Spinal cord (tissue), 10 donors: ENCODE measurements around the gene PTPRG. TPM values are rescaled to one million over a fixed set of nuclear protein-coding genes. Genes with fewer than 3 reads are reported as not detected.
A peak's percentile ranks its signal among the peaks of the same experiment; 100 is the strongest.

ENCODE experiments used
- DNase-seq, 6 donors: peaks; one replicate each; pipeline versions ENCODE4 v3.0.0 to v3.0.0-alpha.2; 2013 to 2015; ENCODE audit warnings: low spot score in 6 of 6, low read depth in 4 of 6
- H3K27ac ChIP-seq: one replicate; pipeline ENCODE4 v1.5.1; 2013; ENCODE audit warnings: low read depth, low read length, control low read depth
- H3K27me3 ChIP-seq: one replicate; pipeline ENCODE4 v1.6.1; 2013; ENCODE audit warnings: low read length; ENCODE audit not compliant: control insufficient read depth, insufficient read depth
- H3K36me3 ChIP-seq: one replicate; pipeline ENCODE4 v1.6.1; 2013; ENCODE audit warnings: low read length; ENCODE audit not compliant: control insufficient read depth, insufficient read depth
- H3K4me1 ChIP-seq: one replicate; pipeline ENCODE4 v1.6.1; 2013; ENCODE audit warnings: low read length; ENCODE audit not compliant: control insufficient read depth, insufficient read depth
- H3K4me3 ChIP-seq: one replicate; pipeline ENCODE4 v1.5.1; 2013; ENCODE audit warnings: low read depth, low read length, control low read depth
- H3K9me3 ChIP-seq: one replicate; pipeline ENCODE4 v1.6.1; 2013; ENCODE audit warnings: low read length; ENCODE audit not compliant: control insufficient read depth, insufficient read depth
- WGBS: methylation state at CpG from one replicate; pipeline ENCODE4 v1.1.5; 2013; ENCODE audit warnings: missing lambda C conversion rate; ENCODE audit not compliant: insufficient coverage; 5-methylcytosine and 5-hydroxymethylcytosine counted together
- polyA plus RNA-seq, 2 donors: library from polyadenylated mRNA; unstranded; fragments of 120-200 nt; gene quantifications; one replicate each; pipeline ENCODE4 v1.2.1, GENCODE V29; 2013; ENCODE audit not compliant: insufficient read length in 2 of 2
- total RNA-seq, 2 donors: library from RNA; depleted of rRNA in 1 of 2; stranded (reverse); fragments of 120-200 nt in 1 of 2; fragments of >200 nt in 1 of 2; gene quantifications; one replicate each; pipeline versions ENCODE4 v1.2.3 to v1.2.4, GENCODE V29; 2013 to 2014
- donor health status: healthy.

Gene PTPRG
- total and polyA plus RNA-seq, 4 donors: 29.2 to 106 (median 60.2) TPM

- H3K4me3 ChIP-seq: no peak overlapping the region
- 8% methylated on average over 3 of the region's 5 CpGs for WGBS
- peak; percentile 62 to 96 (median 83) for DNase-seq
Measured at GRCh38 chr3:62229211-62229610, 667.8 kb downstream of the PTPRG start.

GRCh38 chr3:62229908-62230307 is 668.5 kb downstream of the PTPRG start:
- H3K4me3 ChIP-seq: no peak overlapping the region
- peaks cover 4% of the 10 kb centered on the region for H3K4me1 ChIP-seq
- peak overlapping the region; percentile 45 for H3K27ac ChIP-seq
- no peaks in the 10 kb centered on the region for H3K9me3 ChIP-seq
- DNase-seq: peak in 2 of 6 donors; percentile 48 to 72
- no peaks in the 10 kb centered on the region for H3K27me3 ChIP-seq
- no peaks in the 10 kb centered on the region for H3K36me3 ChIP-seq
- no CpG with 5 or more reads among the region's 1 CpG for WGBS

More at GRCh38 chr3:62229211-62229610, 667.8 kb downstream of the PTPRG start:
- H3K36me3 ChIP-seq: no peaks in the 10 kb centered on the region
- H3K27me3 ChIP-seq: no peaks in the 10 kb centered on the region
- no peaks in the 10 kb centered on the region for H3K9me3 ChIP-seq
- H3K4me1 ChIP-seq: peaks cover 4% of the 10 kb centered on the region
- H3K27ac ChIP-seq: peak overlapping the region; percentile 60

GRCh38 chr3:62233065-62233464 is 671.7 kb downstream of the PTPRG start:
- Histone ChIP-seq H3K36me3 (no peaks in the 10 kb centered on the region), H3K9me3 (no peaks in the 10 kb centered on the region), H3K27me3 (no peaks in the 10 kb centered on the region), H3K4me1 (peaks cover 4% of the 10 kb centered on the region), H3K27ac (no peak overlapping the region), H3K4me3 (no peak overlapping the region)
- DNase-seq: no peak
- 87% methylated on average over 6 of the region's 6 CpGs for WGBS

- 40% methylated on average over 1 of the region's 4 CpGs for WGBS
- H3K4me1 ChIP-seq: peaks cover 2% of the 10 kb centered on the region
- no peaks in the 10 kb centered on the region for H3K27me3 ChIP-seq
- H3K4me3 ChIP-seq: no peak overlapping the region
- no peak overlapping the region for H3K27ac ChIP-seq
- no peaks in the 10 kb centered on the region for H3K9me3 ChIP-seq
- H3K36me3 ChIP-seq: no peaks in the 10 kb centered on the region
- DNase-seq: peak in 1 of 6 donors; percentile 36
Measured at GRCh38 chr3:62236016-62236415, 674.6 kb downstream of the PTPRG start.

- Histone ChIP-seq H3K27me3 (no peaks in the 10 kb centered on the region), H3K9me3 (no peaks in the 10 kb centered on the region), H3K36me3 (no peaks in the 10 kb centered on the region), H3K4me3 (no peak overlapping the region), H3K27ac (no peak overlapping the region), H3K4me1 (peaks cover 2% of the 10 kb centered on the region)
- DNase-seq: peak in 2 of 6 donors; percentile 30 to 55
- 40% methylated on average over 2 of the region's 5 CpGs for WGBS
Measured at GRCh38 chr3:62237286-62237948, 676.0 kb downstream of the PTPRG start.

- H3K9me3 ChIP-seq: no peaks in the 10 kb centered on the region
- no peaks in the 10 kb centered on the region for H3K36me3 ChIP-seq
- no peak overlapping the region for H3K27ac ChIP-seq
- DNase-seq: no peak
- H3K4me1 ChIP-seq: peaks cover 7% of the 10 kb centered on the region
- WGBS: no CpG with 5 or more reads among the region's 5 CpGs
- H3K27me3 ChIP-seq: no peaks in the 10 kb centered on the region
- no peak overlapping the region for H3K4me3 ChIP-seq
Measured at GRCh38 chr3:62238003-62238402, 676.6 kb downstream of the PTPRG start.

GRCh38 chr3:62238431-62238830 is 677.1 kb downstream of the PTPRG start:
- H3K9me3 ChIP-seq: no peaks in the 10 kb centered on the region
- H3K27ac ChIP-seq: no peak overlapping the region
- no peaks in the 10 kb centered on the region for H3K36me3 ChIP-seq
- no peaks in the 10 kb centered on the region for H3K27me3 ChIP-seq
- H3K4me1 ChIP-seq: peaks cover 9% of the 10 kb centered on the region
- DNase-seq: no peak
- H3K4me3 ChIP-seq: no peak overlapping the region

- no peaks in the 10 kb centered on the region for H3K9me3 ChIP-seq
- H3K27ac ChIP-seq: no peak overlapping the region
- 49% methylated on average over 3 of the region's 4 CpGs for WGBS
- H3K27me3 ChIP-seq: no peaks in the 10 kb centered on the region
- H3K4me3 ChIP-seq: no peak overlapping the region
- no peaks in the 10 kb centered on the region for H3K36me3 ChIP-seq
- peak in 2 of 6 donors; percentile 43 to 84 for DNase-seq
- H3K4me1 ChIP-seq: peaks cover 9% of the 10 kb centered on the region
Measured at GRCh38 chr3:62241279-62241678, 679.9 kb downstream of the PTPRG start.

- WGBS: 26% methylated on average over 10 of the region's 12 CpGs
- Histone ChIP-seq H3K27ac (no peak overlapping the region), H3K4me1 (peaks cover 9% of the 10 kb centered on the region), H3K27me3 (no peaks in the 10 kb centered on the region), H3K36me3 (no peaks in the 10 kb centered on the region), H3K9me3 (no peaks in the 10 kb centered on the region), H3K4me3 (no peak overlapping the region)
- DNase-seq: peak in 4 of 6 donors; percentile 39 to 92 (median 68)
Measured at GRCh38 chr3:62242831-62243509, 681.6 kb downstream of the PTPRG start.

- Histone ChIP-seq H3K27ac (no peak overlapping the region), H3K36me3 (no peaks in the 10 kb centered on the region), H3K27me3 (no peaks in the 10 kb centered on the region), H3K4me3 (no peak overlapping the region), H3K9me3 (no peaks in the 10 kb centered on the region), H3K4me1 (peaks cover 7% of the 10 kb centered on the region)
- no peak for DNase-seq
- WGBS: no CpG with 5 or more reads among the region's 2 CpGs
Measured at GRCh38 chr3:62246094-62246493, 684.7 kb downstream of the PTPRG start.
